IMR-90 (cell line): ENCODE data around the gene NT5C1B. TPM values are rescaled to one million over a fixed set of nuclear protein-coding genes. Genes with fewer than 3 reads are reported as not detected.

Experiments
- ATAC-seq: fragments of 200-7000 bp; cut with Tn5 transposase; 2 replicates; pipeline ENCODE4 v1.9.1; 2020; ENCODE audit warnings: low read depth, mild to moderate bottlenecking, moderate library complexity
- BruUV-seq: library from RNA; stranded (reverse); fragments of 400-500 nt; replicated peaks from 2 replicates; lab custom pipeline; 2021; lab: Mats Ljungman, UMichigan
- CTCF ChIA-PET: fragments of 300-600 bp; formaldehyde crosslinking; extraction: SDS; loops from one replicate; lab custom pipeline; 2021; ENCODE audit warnings: antibody characterized with exemption; lab: Yijun Ruan, JAX
- POLR2A ChIA-PET: fragments of 300-600 bp; sonication (Branson Sonifier 250); formaldehyde crosslinking; loops from one replicate; lab custom pipeline; 2022; ENCODE audit warnings: antibody characterized with exemption; ENCODE audit not compliant: unreplicated experiment; lab: Charles Lee
- DNase-seq: peaks from one replicate; pipeline ENCODE4 v3.0.0; 2013
- H2AFZ ChIP-seq: replicated peaks from 2 replicates; pipeline ENCODE3; 2013; ENCODE audit warnings: low read length, mild to moderate bottlenecking; ENCODE audit not compliant: poor library complexity
- H2AK5ac ChIP-seq: 2 replicates; pipeline ENCODE4 v1.6.1; 2013; ENCODE audit warnings: low read depth, low read length, inconsistent platforms
- H2AK9ac ChIP-seq: replicated peaks from 2 replicates; pipeline ENCODE3; 2013; ENCODE audit warnings: mild to moderate bottlenecking, low read depth, low read length, moderate library complexity; ENCODE audit not compliant: poor library complexity
- H2BK120ac ChIP-seq: 2 replicates; pipeline ENCODE4 v1.6.1; 2013; ENCODE audit warnings: low read depth, low read length, inconsistent platforms
- H2BK15ac ChIP-seq: 3 replicates; pipeline ENCODE4 v1.6.1; 2013; ENCODE audit warnings: low read depth, low read length, inconsistent platforms
- H2BK20ac ChIP-seq: 2 replicates; pipeline ENCODE4 v1.6.1; 2013; ENCODE audit warnings: low read depth, mild to moderate bottlenecking, inconsistent platforms, low read length, moderate library complexity
- H2BK5ac ChIP-seq: 2 replicates; pipeline ENCODE4 v1.6.1; 2013; ENCODE audit warnings: mild to moderate bottlenecking, low read depth, low read length, inconsistent platforms; ENCODE audit not compliant: poor library complexity, severe bottlenecking
- H3K14ac ChIP-seq: replicated peaks from 2 replicates; pipeline ENCODE4 v1.6.1; 2013; ENCODE audit warnings: low read depth, low read length, inconsistent platforms
- H3K18ac ChIP-seq: 2 replicates; pipeline ENCODE4 v1.6.1; 2013; ENCODE audit warnings: low read depth, low read length, control low read depth
- H3K23ac ChIP-seq: 2 replicates; pipeline ENCODE4 v1.6.1; 2013; ENCODE audit warnings: low read depth, low read length, inconsistent platforms
- H3K27ac ChIP-seq: 2 replicates; pipeline ENCODE4 v1.5.1; 2013; ENCODE audit warnings: mild to moderate bottlenecking, control low read depth, low read length; ENCODE audit not compliant: insufficient read depth
- H3K27me3 ChIP-seq: 2 replicates; pipeline ENCODE4 v1.6.1; 2013; ENCODE audit warnings: low read length; ENCODE audit not compliant: control insufficient read depth, insufficient read depth
- H3K36me3 ChIP-seq: 2 replicates; pipeline ENCODE4 v1.6.1; 2013; ENCODE audit warnings: low read length, mixed read lengths; ENCODE audit not compliant: control insufficient read depth, insufficient read depth
- H3K4ac ChIP-seq: 2 replicates; pipeline ENCODE4 v1.6.1; 2013; ENCODE audit warnings: low read depth, low read length, inconsistent platforms
- H3K4me1 ChIP-seq: 2 replicates; pipeline ENCODE4 v1.6.1; 2013; ENCODE audit warnings: low read length, mixed read lengths; ENCODE audit not compliant: control insufficient read depth, insufficient read depth
- H3K4me2 ChIP-seq: 2 replicates; pipeline ENCODE4 v1.6.1; 2013; ENCODE audit warnings: low read depth, mild to moderate bottlenecking, control low read depth, low read length, moderate library complexity
- H3K4me3 ChIP-seq: 2 replicates; pipeline ENCODE4 v1.5.1; 2013; ENCODE audit warnings: low read depth, mild to moderate bottlenecking, control low read depth, low read length, moderate library complexity; ENCODE audit not compliant: insufficient read depth
- H3K56ac ChIP-seq: 2 replicates; pipeline ENCODE4 v1.6.1; 2013; ENCODE audit warnings: low read length, inconsistent platforms; ENCODE audit not compliant: insufficient read depth; ENCODE audit errors: extremely low read depth
- H3K79me1 ChIP-seq, 2 experiments: 2 replicates each; pipeline ENCODE4 v1.6.1; 2013; ENCODE audit warnings: low read length in 2 of 2, inconsistent platforms in 1 of 2, low read depth in 1 of 2
- H3K9ac ChIP-seq: 2 replicates; pipeline ENCODE4 v1.6.1; 2013; ENCODE audit warnings: low read depth, low read length, control low read depth
- H3K9me1 ChIP-seq: 2 replicates; pipeline ENCODE4 v1.6.1; 2013; ENCODE audit warnings: low read length, inconsistent platforms; ENCODE audit not compliant: insufficient read depth
- H3K9me3 ChIP-seq: 2 replicates; pipeline ENCODE4 v1.6.1; 2013; ENCODE audit warnings: low read length; ENCODE audit not compliant: control insufficient read depth, insufficient read depth
- H4K20me1 ChIP-seq: 2 replicates; pipeline ENCODE4 v1.6.1; 2013; ENCODE audit warnings: low read length, inconsistent platforms; ENCODE audit not compliant: insufficient read depth
- H4K5ac ChIP-seq: 2 replicates; pipeline ENCODE4 v1.6.1; 2013; ENCODE audit warnings: mild to moderate bottlenecking, low read depth, low read length, control low read depth
- H4K8ac ChIP-seq, 2 experiments: 2 replicates each; pipeline ENCODE4 v1.6.1; 2013; ENCODE audit warnings: low read depth in 2 of 2, low read length in 2 of 2, control low read depth in 1 of 2, inconsistent platforms in 1 of 2
- H4K91ac ChIP-seq: 2 replicates; pipeline ENCODE4 v1.6.1; 2013; ENCODE audit warnings: low read depth, low read length, inconsistent platforms; ENCODE audit not compliant: insufficient read depth
- BHLHE40 ChIP-seq: fragments of 150-350 bp; IDR thresholded peaks from 2 replicates; pipeline ENCODE4 v1.6.1; 2016; ENCODE audit warnings: mild to moderate bottlenecking, low read depth, low read length
- CEBPB ChIP-seq: IDR thresholded peaks from 2 replicates; pipeline ENCODE4 v1.6.1; 2012; ENCODE audit warnings: low read depth, low read length, improper control_type of control experiment
- CHD1 ChIP-seq: IDR thresholded peaks from 2 replicates; pipeline ENCODE4 v1.6.1; 2012; ENCODE audit warnings: low read depth, low read length, improper control_type of control experiment
- CTCF ChIP-seq: conservative IDR thresholded peaks from 2 replicates; pipeline ENCODE4 v1.5.1; 2012; ENCODE audit warnings: mild to moderate bottlenecking, low read depth, low read length, improper control_type of control experiment
- ELK1 ChIP-seq: fragments of 150-350 bp; IDR thresholded peaks from 2 replicates; pipeline ENCODE4 v1.6.1; 2016; ENCODE audit warnings: low read depth, mild to moderate bottlenecking, low read length, moderate library complexity, borderline replicate concordance
- FOS ChIP-seq: fragments of 150-350 bp; IDR thresholded peaks from 2 replicates; pipeline ENCODE4 v1.6.1; 2016; ENCODE audit warnings: low read depth, low read length
- MAFK ChIP-seq: IDR thresholded peaks from 2 replicates; pipeline ENCODE4 v1.6.1; 2012; ENCODE audit warnings: low read depth, low read length, improper control_type of control experiment
- MAZ ChIP-seq: IDR thresholded peaks from 2 replicates; pipeline ENCODE4 v1.6.1; 2012; ENCODE audit warnings: low read depth, mild to moderate bottlenecking, low read length, improper control_type of control experiment, moderate library complexity, borderline replicate concordance
- MXI1 ChIP-seq: IDR thresholded peaks from 2 replicates; pipeline ENCODE4 v1.6.1; 2012; ENCODE audit warnings: low read depth, mild to moderate bottlenecking, low read length, moderate library complexity, borderline replicate concordance
- NFE2L2 ChIP-seq: fragments of 150-350 bp; IDR thresholded peaks from 2 replicates; pipeline ENCODE4 v1.6.1; 2016; ENCODE audit warnings: low read depth, mild to moderate bottlenecking, low read length
- POLR2A ChIP-seq: IDR thresholded peaks from 2 replicates; pipeline ENCODE4 v1.6.1; 2012; ENCODE audit warnings: mild to moderate bottlenecking, low read depth, low read length
- RAD21 ChIP-seq: IDR thresholded peaks from 2 replicates; pipeline ENCODE4 v1.6.1; 2012; ENCODE audit warnings: low read length, improper control_type of control experiment
- RCOR1 ChIP-seq: IDR thresholded peaks from 2 replicates; pipeline ENCODE4 v1.6.1; 2012; ENCODE audit warnings: mild to moderate bottlenecking, low read length, improper control_type of control experiment; ENCODE audit not compliant: insufficient replicate concordance
- RFX5 ChIP-seq: IDR thresholded peaks from 2 replicates; pipeline ENCODE4 v1.8.0; 2012; ENCODE audit warnings: low read depth, mild to moderate bottlenecking, low read length, moderate library complexity
- SMC3 ChIP-seq: fragments of 150-350 bp; IDR thresholded peaks from 2 replicates; pipeline ENCODE4 v1.6.1; 2016; ENCODE audit warnings: low read depth, mild to moderate bottlenecking, antibody characterized with exemption, low read length, moderate library complexity
- USF2 ChIP-seq: fragments of 150-350 bp; IDR thresholded peaks from 2 replicates; pipeline ENCODE4 v1.6.1; 2017; ENCODE audit warnings: mild to moderate bottlenecking, antibody characterized with exemption, low read length, low read depth
- WGBS, 2 experiments: methylation state at CpG; one replicate each; pipeline versions ENCODE4 v1.1.5 to v1.1.7; 2013; ENCODE audit warnings: missing lambda C conversion rate in 2 of 2; ENCODE audit not compliant: insufficient read length in 1 of 2; ENCODE audit errors: extremely low coverage in 2 of 2; 5-methylcytosine and 5-hydroxymethylcytosine counted together
- dilution Hi-C: fragments of 300-500 bp; cut with HindIII; formaldehyde crosslinking; loops from one replicate; pipeline ENCODE4 v1.14.3; 2018; ENCODE audit warnings: low sequenced_read_pairs; ENCODE audit not compliant: unreplicated experiment
- in situ Hi-C: fragments of 300-500 bp; cut with MboI; formaldehyde crosslinking; loops from 3 replicates; pipeline ENCODE4 v1.14.3; 2019; ENCODE audit warnings: low sequenced_read_pairs, inconsistent platforms, mixed read lengths
- intact Hi-C: fragments of 100-400 bp; cut with micrococcal nuclease; formaldehyde crosslinking; loops from 2 replicates; pipeline ENCODE4 v1.10.0; 2022
- polyA plus RNA-seq, 3 experiments: library from polyadenylated mRNA; depleted of rRNA; stranded (reverse); fragments of >200 nt; gene quantifications; 2 replicates each; pipeline ENCODE4 v1.2.3, GENCODE V29; 2012; ENCODE audit warnings: low replicate concordance in 1 of 3
- total RNA-seq: library from RNA; depleted of rRNA; stranded (reverse); fragments of >200 nt; gene quantifications from 2 replicates; pipeline ENCODE4 v1.2.3, GENCODE V29; 2012

Gene NT5C1B
- total and polyA plus RNA-seq, 2 of the 4 experiments (the other 2 are of a cell fraction), result not detected

- ChIA-PET CTCF (no interaction called here), POLR2A (no interaction called here)
- H4K91ac ChIP-seq, result no peak overlapping the region
- no peak overlapping the region for H3K4me3 ChIP-seq
- H3K9ac ChIP-seq, result no peak overlapping the region
- dilution Hi-C loops, result no loop called here
- no peak overlapping the region for H2BK120ac ChIP-seq
- peaks cover 4% of the 10 kb centered on the region for H3K9me3 ChIP-seq
- H2BK5ac ChIP-seq, result no peak overlapping the region
- H2AK5ac ChIP-seq, result no peak overlapping the region
- H3K4ac ChIP-seq, result no peak overlapping the region
- no peak overlapping the region for H2BK15ac ChIP-seq
- DNase-seq (peak; percentile 21), ATAC-seq (peak; percentile 52)
- no peaks in the 10 kb centered on the region for H3K36me3 ChIP-seq
- H3K23ac ChIP-seq, result no peak overlapping the region
- no peak overlapping the region for H2AFZ ChIP-seq
- H3K56ac ChIP-seq, result no peak overlapping the region
- no peak overlapping the region for H2BK20ac ChIP-seq
- intact Hi-C loops, result no loop called here
- no peaks in the 10 kb centered on the region for H4K20me1 ChIP-seq
- no peak overlapping the region for H3K14ac ChIP-seq
- H3K9me1 ChIP-seq, result peaks cover 5% of the 10 kb centered on the region
- BruUV-seq, result no TSS peak
- no peak overlapping the region for H3K4me2 ChIP-seq
- no peak overlapping the region for H3K18ac ChIP-seq
- no peak overlapping the region for H3K27ac ChIP-seq
- no CpG with 5 or more reads among the region's 1 CpG for WGBS, 2 experiments
- H3K79me1 ChIP-seq, result no peaks in the 10 kb centered on the region
- no peak overlapping the region for H4K5ac ChIP-seq
- no peak overlapping the region for H4K8ac ChIP-seq
- TF ChIP-seq CEBPB, result no peak
- no peak for TF ChIP-seq POLR2A
- TF ChIP-seq CTCF, result no peak
- no peak for TF ChIP-seq RCOR1
- TF ChIP-seq RAD21, result no peak
- no peak for TF ChIP-seq MAFK
- no peak for TF ChIP-seq SMC3
- TF ChIP-seq ELK1, result no peak
- TF ChIP-seq RFX5, result no peak
- TF ChIP-seq USF2, result no peak
- TF ChIP-seq CHD1, result no peak
- TF ChIP-seq MAZ, result no peak
- TF ChIP-seq FOS, result no peak
- no peak for TF ChIP-seq BHLHE40
- no peak for TF ChIP-seq MXI1
- no peak for TF ChIP-seq NFE2L2
- no peaks in the 10 kb centered on the region for H3K4me1 ChIP-seq
- H2AK9ac ChIP-seq, result no peak overlapping the region
- in situ Hi-C loops, result no loop called here
- no peaks in the 10 kb centered on the region for H3K27me3 ChIP-seq
These were observed 1.3 kb downstream of the NT5C1B start for GRCh38 chr2:18588049-18588448.
